GM13976 (cell line): Measurements from ENCODE around the gene TLCD1.

ENCODE experiments used
- DNase-seq: peaks from one replicate; pipeline ENCODE4 v3.0.0; 2012; ENCODE audit warnings: low spot score
- in situ Hi-C: fragments of 300-500 bp; cut with MboI; formaldehyde crosslinking; loops from one replicate; pipeline ENCODE4 v1.12.0; 2022; ENCODE audit warnings: low sequenced_read_pairs, mixed read lengths, inconsistent platforms; ENCODE audit not compliant: unreplicated experiment
- TF ChIP-seq, protein P1 (sequence below): IDR thresholded peaks from 2 replicates; pipeline ENCODE4 v1.5.1; 2012; ENCODE audit warnings: borderline replicate concordance, mild to moderate bottlenecking; ENCODE audit not compliant: insufficient read depth; ENCODE audit errors: extremely low read depth, missing control alignments, control extremely low read depth

TLCD1 gene

DNA sequence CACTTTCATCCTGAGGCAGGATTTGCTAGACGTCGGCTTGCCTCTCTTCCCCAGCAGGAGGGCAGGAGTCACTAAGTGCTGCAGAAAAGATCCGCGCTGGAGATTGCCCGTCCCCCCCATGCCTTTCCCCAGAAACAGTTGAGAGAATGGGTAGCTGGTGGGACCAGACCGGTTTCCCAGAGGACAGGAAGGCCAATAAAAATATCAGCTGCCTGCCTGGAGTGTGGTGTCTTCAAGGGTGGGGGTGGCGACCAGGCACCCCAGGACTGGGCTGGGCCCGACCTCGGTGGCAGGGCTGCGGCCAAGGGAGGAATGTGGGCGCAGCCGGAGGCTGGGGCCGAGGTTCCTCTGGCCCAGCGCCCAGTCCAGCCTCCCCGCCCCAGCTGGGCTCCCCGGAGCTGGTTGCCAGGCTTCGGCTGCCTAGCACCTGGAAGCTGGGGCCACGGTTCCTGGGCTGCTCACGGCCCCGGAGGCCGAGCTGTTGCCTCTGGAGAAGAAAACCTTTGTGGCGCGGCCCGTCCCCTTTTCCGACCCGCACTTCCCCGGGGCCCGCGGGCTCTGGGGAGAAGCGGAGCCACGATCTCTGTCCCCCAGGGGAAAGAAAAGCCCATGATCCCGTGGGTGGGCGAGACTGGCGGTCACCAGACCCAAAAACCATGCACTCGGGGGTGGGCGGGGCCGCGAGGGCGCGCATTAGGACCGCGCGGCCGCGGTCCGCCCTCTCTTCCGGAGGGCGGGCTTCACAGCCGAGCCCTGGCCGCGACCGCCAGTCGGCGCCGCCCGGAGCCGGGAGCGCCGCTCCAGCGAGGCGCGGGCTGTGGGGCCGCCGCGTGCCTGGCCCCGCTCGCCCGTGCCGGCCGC lies 17.4 kb upstream of the TLCD1 start, which contains the start of gene TRAF4:
Gene TRAF4, plus strand, starts transcription at position 769 of the 861 bp plus-strand sequence. CDS start 102 bp downstream, outside the sequence.
- TF ChIP-seq, protein P1, sequence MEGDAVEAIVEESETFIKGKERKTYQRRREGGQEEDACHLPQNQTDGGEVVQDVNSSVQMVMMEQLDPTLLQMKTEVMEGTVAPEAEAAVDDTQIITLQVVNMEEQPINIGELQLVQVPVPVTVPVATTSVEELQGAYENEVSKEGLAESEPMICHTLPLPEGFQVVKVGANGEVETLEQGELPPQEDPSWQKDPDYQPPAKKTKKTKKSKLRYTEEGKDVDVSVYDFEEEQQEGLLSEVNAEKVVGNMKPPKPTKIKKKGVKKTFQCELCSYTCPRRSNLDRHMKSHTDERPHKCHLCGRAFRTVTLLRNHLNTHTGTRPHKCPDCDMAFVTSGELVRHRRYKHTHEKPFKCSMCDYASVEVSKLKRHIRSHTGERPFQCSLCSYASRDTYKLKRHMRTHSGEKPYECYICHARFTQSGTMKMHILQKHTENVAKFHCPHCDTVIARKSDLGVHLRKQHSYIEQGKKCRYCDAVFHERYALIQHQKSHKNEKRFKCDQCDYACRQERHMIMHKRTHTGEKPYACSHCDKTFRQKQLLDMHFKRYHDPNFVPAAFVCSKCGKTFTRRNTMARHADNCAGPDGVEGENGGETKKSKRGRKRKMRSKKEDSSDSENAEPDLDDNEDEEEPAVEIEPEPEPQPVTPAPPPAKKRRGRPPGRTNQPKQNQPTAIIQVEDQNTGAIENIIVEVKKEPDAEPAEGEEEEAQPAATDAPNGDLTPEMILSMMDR, result peak; percentile 32
- in situ Hi-C loops, result loop anchor here (25.0 kb wide), 1 partner anchor 369 kb away; no protein-coding TSS in a partner anchor
- DNase-seq, result peak; percentile 90

DNA sequence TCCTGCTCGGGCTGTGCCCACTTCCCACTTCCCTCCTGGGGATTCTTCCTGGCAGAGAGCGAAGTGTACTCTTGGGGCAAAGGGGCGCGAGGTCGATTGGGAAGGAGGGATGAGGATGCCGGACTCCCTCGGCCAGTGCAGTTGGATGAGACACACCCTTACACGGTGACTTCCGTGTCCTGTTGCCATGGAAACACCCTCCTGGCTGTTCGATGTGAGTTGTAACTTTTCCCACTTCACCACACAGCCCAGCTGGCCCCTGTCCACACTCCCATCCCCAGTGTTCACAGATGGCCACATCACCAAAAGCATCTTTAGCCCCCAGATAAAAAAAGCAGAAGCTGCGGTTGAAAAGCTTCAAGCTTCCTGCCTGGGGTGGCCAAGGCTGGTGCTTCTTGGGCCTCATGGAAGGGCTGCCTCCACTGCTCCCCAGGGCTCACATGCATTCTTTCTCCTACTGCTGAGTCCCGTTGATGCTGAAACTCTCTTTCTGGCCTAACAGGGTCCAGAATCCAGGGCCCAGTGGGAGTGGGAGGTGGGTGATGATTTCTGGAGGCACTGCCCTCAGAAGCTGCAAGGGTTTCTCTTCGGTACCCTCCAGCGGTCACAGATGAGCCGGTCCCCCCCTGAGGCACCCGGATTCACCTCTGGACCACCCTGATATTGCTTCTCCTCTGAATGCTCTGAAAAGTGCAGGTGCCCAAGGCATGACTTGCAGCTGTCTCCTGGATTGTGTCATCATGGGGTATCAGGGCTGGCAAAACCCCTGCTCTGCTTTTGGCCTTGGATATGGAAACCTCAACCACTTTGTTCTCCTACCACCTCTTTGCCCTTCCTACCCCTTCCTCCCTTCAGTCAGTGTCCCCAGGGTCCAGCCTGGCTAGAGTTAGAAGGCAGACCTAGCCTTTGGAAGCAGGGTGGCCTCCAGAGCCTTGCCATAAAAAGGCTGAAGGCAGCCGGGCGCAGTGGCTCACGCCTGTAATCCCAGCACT lies 15.6 kb upstream of the TLCD1 start:
- peak; percentile 62 for DNase-seq
- in situ Hi-C loops, result loop anchor here (25.0 kb wide), 1 partner anchor 371 kb away; no protein-coding TSS in a partner anchor
- TF ChIP-seq, protein P1, result no peak

- in situ Hi-C loops, result loop anchor here (25.0 kb wide), 1 partner anchor 372 kb away; no protein-coding TSS in a partner anchor
- TF ChIP-seq, protein P1, result no peak
- no peak for DNase-seq
These were observed 14.6 kb upstream of the TLCD1 start for GRCh38 chr17:28740406-28741357.

DNA sequence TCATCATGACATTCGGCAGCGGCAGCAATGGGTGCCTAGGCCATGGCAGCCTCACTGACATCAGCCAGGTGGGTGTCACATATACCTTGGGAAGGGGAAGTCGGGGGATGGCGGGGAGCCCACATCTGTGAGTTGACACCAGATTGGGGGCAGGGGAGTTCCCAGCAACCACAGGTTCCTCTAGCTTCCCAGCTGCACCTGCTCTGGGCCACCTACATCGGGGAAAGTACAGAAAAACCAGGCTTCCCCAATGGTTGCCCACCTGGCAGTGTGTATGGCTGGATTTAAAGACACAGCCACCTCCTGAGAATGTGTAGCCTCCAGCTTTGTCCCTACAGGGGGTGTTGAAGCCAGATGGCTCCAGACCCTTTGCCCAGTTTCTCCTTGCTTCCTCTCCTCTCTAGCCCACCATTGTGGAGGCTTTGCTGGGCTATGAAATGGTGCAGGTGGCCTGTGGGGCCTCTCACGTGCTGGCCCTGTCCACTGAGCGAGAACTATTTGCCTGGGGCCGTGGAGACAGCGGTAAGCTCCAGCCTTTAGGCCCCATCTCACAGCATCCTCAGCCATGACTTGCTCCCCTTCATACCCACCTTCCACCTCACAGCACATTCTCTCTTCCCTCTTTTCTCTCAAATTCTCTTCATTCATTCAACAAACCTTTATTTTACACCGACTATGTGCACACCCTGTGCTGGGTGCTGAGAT lies 12.8 kb upstream of the TLCD1 start:
- in situ Hi-C loops, result loop anchor here (25.0 kb wide), 1 partner anchor 373 kb away; no protein-coding TSS in a partner anchor
- TF ChIP-seq, protein P1, result no peak
- DNase-seq, result peak; percentile 60

DNA sequence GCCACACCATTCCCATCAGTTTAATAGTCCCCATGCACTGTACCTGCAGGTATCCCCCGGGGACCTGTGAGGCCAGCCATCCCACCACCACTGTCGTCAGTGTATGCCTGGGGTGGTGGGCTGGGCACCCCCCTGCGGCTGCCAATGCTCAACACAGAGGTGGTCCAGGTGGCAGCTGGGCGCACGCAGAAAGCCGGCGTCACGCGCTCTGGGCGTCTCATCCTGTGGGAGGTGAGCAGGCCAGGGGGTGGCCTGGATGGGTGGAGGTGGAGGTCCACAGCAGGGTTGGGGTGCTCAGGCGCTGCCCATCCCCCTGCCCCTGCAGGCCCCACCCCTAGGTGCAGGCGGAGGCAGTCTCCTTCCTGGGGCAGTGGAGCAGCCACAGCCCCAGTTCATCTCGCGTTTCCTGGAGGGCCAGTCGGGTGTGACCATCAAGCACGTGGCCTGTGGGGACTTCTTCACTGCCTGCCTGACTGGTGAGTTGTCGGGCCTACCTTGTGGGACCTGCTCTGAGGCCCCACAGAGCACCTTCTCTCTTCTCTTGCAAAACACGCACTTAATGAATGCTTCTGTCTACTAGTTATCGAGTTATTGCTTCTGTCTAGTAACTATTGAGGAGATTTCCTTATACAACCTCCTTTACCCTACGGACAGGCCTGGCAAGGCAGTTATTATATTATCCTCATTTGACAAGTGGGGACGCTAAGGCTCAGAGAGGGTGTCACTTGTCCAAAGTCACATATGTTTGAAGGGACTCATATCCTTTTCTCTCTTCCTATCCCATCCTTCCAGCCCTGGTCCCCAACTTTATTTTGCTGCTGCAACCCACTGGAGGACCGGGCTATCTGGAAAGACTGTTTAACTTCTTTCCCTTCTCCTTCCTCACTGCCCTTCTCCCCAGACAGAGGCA lies 12.0 kb upstream of the TLCD1 start:
- TF ChIP-seq, protein P1, result no peak
- in situ Hi-C loops, result loop anchor here (25.0 kb wide), 1 partner anchor 374 kb away; no protein-coding TSS in a partner anchor
- peak; percentile 89 for DNase-seq
